OCI-LY1 (cell line): ENCODE measurements around the gene ADORA3.

Source experiments
- CTCF ChIP-seq: fragments of 200-600 bp; sonication (generic), shearing (Covaris generic); IDR thresholded peaks from 2 replicates; pipeline ENCODE4 v1.5.1; 2017; ENCODE audit warnings: mild to moderate bottlenecking, antibody characterized with exemption, low read length, moderate library complexity, mixed read lengths
- EZH2 ChIP-seq: fragments of 200-600 bp; sonication (generic), shearing (Covaris generic); IDR thresholded peaks from 2 replicates; pipeline ENCODE4 v1.8.0; 2017; ENCODE audit warnings: borderline replicate concordance, mixed run types, mild to moderate bottlenecking, antibody characterized with exemption, low read length, moderate library complexity, mixed read lengths

- TF ChIP-seq CTCF (no peak), EZH2 (no peak)
Measured at GRCh38 chr1:111486431-111486830, 17.0 kb downstream of the ADORA3 start.
